CD14-positive monocyte (primary cell): ENCODE measurements around the gene SLC35G2. TPM values are rescaled to one million over a fixed set of nuclear protein-coding genes. Genes with fewer than 3 reads are reported as not detected.

Source experiments
- DNase-seq, 3 donors: peaks; one replicate each; pipeline ENCODE4 v3.0.0-alpha.2; 2011 to 2022
- H2AFZ ChIP-seq: 2 replicates; pipeline ENCODE4 v1.6.0; 2012; ENCODE audit warnings: mild to moderate bottlenecking, low read depth, low read length, inconsistent platforms; ENCODE audit not compliant: insufficient read depth, poor library complexity, severe bottlenecking
- H3K27ac ChIP-seq, 2 donors: 1 replicate in 1 of 2; 2 replicates in 1 of 2; pipeline ENCODE4 v1.5.1; 2012 to 2013; ENCODE audit warnings: low read length in 2 of 2, control low read depth in 1 of 2, inconsistent platforms in 1 of 2, low read depth in 1 of 2, mild to moderate bottlenecking in 1 of 2
- H3K27me3 ChIP-seq, 2 donors: one replicate each; pipeline versions ENCODE4 v1.6.0 to v1.6.1; 2011 to 2013; ENCODE audit warnings: low read length in 2 of 2; ENCODE audit not compliant: control insufficient read depth in 2 of 2, insufficient read depth in 2 of 2
- H3K36me3 ChIP-seq, 2 donors: replicated peaks in 1 of 2; 1 replicate in 1 of 2; 2 replicates in 1 of 2; pipeline versions ENCODE4 v1.5.1 to v1.6.1; 2012 to 2013; ENCODE audit warnings: low read length in 2 of 2, control low read depth in 1 of 2, inconsistent platforms in 1 of 2, mild to moderate bottlenecking in 1 of 2; ENCODE audit not compliant: insufficient read depth in 2 of 2, control insufficient read depth in 1 of 2
- H3K4me1 ChIP-seq, 2 donors: 1 replicate in 1 of 2; 2 replicates in 1 of 2; pipeline versions ENCODE4 v1.5.1 to v1.6.1; 2012 to 2013; ENCODE audit warnings: low read length in 2 of 2, control low read depth in 1 of 2, inconsistent platforms in 1 of 2, mild to moderate bottlenecking in 1 of 2, moderate library complexity in 1 of 2; ENCODE audit not compliant: insufficient read depth in 2 of 2, control insufficient read depth in 1 of 2
- H3K4me2 ChIP-seq: replicated peaks from 2 replicates; pipeline ENCODE3; 2012; ENCODE audit warnings: low read length, moderate library complexity, mild to moderate bottlenecking; ENCODE audit not compliant: poor library complexity, severe bottlenecking; ENCODE audit errors: extremely low read depth
- H3K4me3 ChIP-seq, 3 experiments: fragments of 200-600 bp in 1 of 3; sonication (generic) in 1 of 3; replicated peaks in 1 of 3; 1 replicate in 2 of 3; 2 replicates in 1 of 3; pipeline ENCODE4 v1.5.1; 2011 to 2013; ENCODE audit warnings: low read length in 3 of 3, mild to moderate bottlenecking in 3 of 3, control low read depth in 2 of 3, low read depth in 2 of 3, inconsistent platforms in 1 of 3, moderate library complexity in 1 of 3
- H3K79me2 ChIP-seq: 2 replicates; pipeline ENCODE4 v1.6.0; 2012; ENCODE audit warnings: mild to moderate bottlenecking, control low read depth, inconsistent platforms, low read length, moderate library complexity; ENCODE audit not compliant: insufficient read depth
- H3K9ac ChIP-seq: 2 replicates; pipeline ENCODE4 v1.6.0; 2017; ENCODE audit warnings: low read length, mild to moderate bottlenecking; ENCODE audit not compliant: insufficient read depth, poor library complexity, severe bottlenecking
- H3K9me3 ChIP-seq, 2 donors: replicated peaks in 1 of 2; 1 replicate in 1 of 2; 2 replicates in 1 of 2; pipeline versions ENCODE4 v1.5.1 to v1.6.1; 2012 to 2013; ENCODE audit warnings: low read length in 2 of 2, control low read depth in 1 of 2; ENCODE audit not compliant: control insufficient read depth in 1 of 2, insufficient read depth in 1 of 2
- H4K20me1 ChIP-seq: 2 replicates; pipeline ENCODE4 v1.6.0; 2012; ENCODE audit warnings: mild to moderate bottlenecking, low read length, control low read depth, moderate library complexity; ENCODE audit not compliant: insufficient read depth
- H3K27ac Mint-ChIP-seq, 7 donors: one replicate each; pipeline ENCODE4 v1.8.0; 2020; ENCODE audit warnings: mild to moderate bottlenecking in 7 of 7, mixed read lengths in 7 of 7, moderate library complexity in 6 of 7, inconsistent platforms in 2 of 7
- H3K27me3 Mint-ChIP-seq, 3 donors: one replicate each; pipeline ENCODE4 v1.8.0; 2021 to 2022; ENCODE audit warnings: low read depth in 3 of 3, mild to moderate bottlenecking in 3 of 3, mixed read lengths in 3 of 3, moderate library complexity in 3 of 3, inconsistent platforms in 1 of 3
- H3K36me3 Mint-ChIP-seq, 2 donors: one replicate each; pipeline ENCODE4 v1.8.0; 2020; ENCODE audit warnings: mixed read lengths in 2 of 2, inconsistent platforms in 1 of 2, mild to moderate bottlenecking in 1 of 2
- H3K4me1 Mint-ChIP-seq: one replicate; pipeline ENCODE4 v1.8.0; 2020; ENCODE audit warnings: mild to moderate bottlenecking, mixed read lengths
- H3K4me3 Mint-ChIP-seq, 2 donors: one replicate each; pipeline ENCODE4 v1.8.0; 2020; ENCODE audit warnings: mild to moderate bottlenecking in 2 of 2, mixed read lengths in 2 of 2, moderate library complexity in 1 of 2
- H3K9me3 Mint-ChIP-seq, 7 donors: one replicate each; pipeline ENCODE4 v1.8.0; 2020 to 2022; ENCODE audit warnings: mixed read lengths in 7 of 7, mild to moderate bottlenecking in 6 of 7, moderate library complexity in 6 of 7, inconsistent platforms in 2 of 7
- WGBS: methylation state at CpG from one replicate; pipeline ENCODE4 v1.1.5; 2013; ENCODE audit warnings: missing lambda C conversion rate; ENCODE audit not compliant: insufficient coverage; 5-methylcytosine and 5-hydroxymethylcytosine counted together
- intact Hi-C, 2 donors: fragments of 100-400 bp; cut with micrococcal nuclease; formaldehyde crosslinking; loops; one replicate each; pipeline versions ENCODE4 v1.15.0 to v1.15.1; 2023
- polyA plus RNA-seq, 3 donors: library from polyadenylated mRNA; depleted of rRNA in 1 of 3; unstranded in 2 of 3; stranded (reverse) in 1 of 3; fragments of 300-500 nt in 2 of 3; fragments of >200 nt in 1 of 3; fragmentation: Illumina TruSeq in 2 of 3; gene quantifications; 1 replicate in 2 of 3; 2 replicates in 1 of 3; pipeline ENCODE4 v1.2.3, GENCODE V29; 2012 to 2021
- TF ChIP-seq, protein P1 (sequence below): fragments of 200-600 bp; IDR thresholded peaks from one replicate; pipeline ENCODE4 v1.8.0; 2022; ENCODE audit warnings: antibody characterized with exemption, mild to moderate bottlenecking

SLC35G2 gene
- polyA plus RNA-seq, 3 donors, result not detected

GRCh38 chr3:136858381-136858780 is 39.5 kb downstream of the SLC35G2 start:
- intact Hi-C loops, result no loop called here
- Histone ChIP-seq H3K79me2 (peaks cover 31% of the 10 kb centered on the region), H3K36me3 (no peaks in the 10 kb centered on the region), H3K4me3 (peak overlapping the region in 1 of 3 experiments; percentile 11), H3K27me3 (no peaks in the 10 kb centered on the region), H2AFZ (no peak overlapping the region), H4K20me1 (peaks cover 6% of the 10 kb centered on the region), H3K9me3 (no peaks in the 10 kb centered on the region), H3K4me2 (peak overlapping the region; percentile 35), H3K4me1 (peaks cover 48 to 64% of the 10 kb centered on the region in 2 donors), H3K27ac (peak overlapping the region; percentile 74 to 77), H3K9ac (no peak overlapping the region)
- peaks cover 0 to 6% (median 0%) of the 10 kb centered on the region in 7 donors for H3K9me3 Mint-ChIP-seq
- TF ChIP-seq, protein P1, sequence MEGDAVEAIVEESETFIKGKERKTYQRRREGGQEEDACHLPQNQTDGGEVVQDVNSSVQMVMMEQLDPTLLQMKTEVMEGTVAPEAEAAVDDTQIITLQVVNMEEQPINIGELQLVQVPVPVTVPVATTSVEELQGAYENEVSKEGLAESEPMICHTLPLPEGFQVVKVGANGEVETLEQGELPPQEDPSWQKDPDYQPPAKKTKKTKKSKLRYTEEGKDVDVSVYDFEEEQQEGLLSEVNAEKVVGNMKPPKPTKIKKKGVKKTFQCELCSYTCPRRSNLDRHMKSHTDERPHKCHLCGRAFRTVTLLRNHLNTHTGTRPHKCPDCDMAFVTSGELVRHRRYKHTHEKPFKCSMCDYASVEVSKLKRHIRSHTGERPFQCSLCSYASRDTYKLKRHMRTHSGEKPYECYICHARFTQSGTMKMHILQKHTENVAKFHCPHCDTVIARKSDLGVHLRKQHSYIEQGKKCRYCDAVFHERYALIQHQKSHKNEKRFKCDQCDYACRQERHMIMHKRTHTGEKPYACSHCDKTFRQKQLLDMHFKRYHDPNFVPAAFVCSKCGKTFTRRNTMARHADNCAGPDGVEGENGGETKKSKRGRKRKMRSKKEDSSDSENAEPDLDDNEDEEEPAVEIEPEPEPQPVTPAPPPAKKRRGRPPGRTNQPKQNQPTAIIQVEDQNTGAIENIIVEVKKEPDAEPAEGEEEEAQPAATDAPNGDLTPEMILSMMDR, result no peak
- peak overlapping the region; percentile 78 to 91 (median 83) for H3K27ac Mint-ChIP-seq
- H3K36me3 Mint-ChIP-seq, result peaks cover 0 to 2% of the 10 kb centered on the region in 2 donors
- no peaks in the 10 kb centered on the region for H3K27me3 Mint-ChIP-seq
- H3K4me1 Mint-ChIP-seq, result peaks cover 63% of the 10 kb centered on the region
- DNase-seq, result peak; percentile 65 to 77 (median 69)
- H3K4me3 Mint-ChIP-seq, result peak overlapping the region in 1 of 2 donors; percentile 43

- Mint-ChIP-seq H3K27me3 (no peaks in the 10 kb centered on the region), H3K4me3 (peak overlapping the region; percentile 89 to 96), H3K27ac (peak overlapping the region in 6 of 7 donors; percentile 37 to 93 (median 68)), H3K4me1 (peaks cover 66% of the 10 kb centered on the region), H3K9me3 (peaks cover 0 to 6% (median 0%) of the 10 kb centered on the region in 7 donors), H3K36me3 (peaks cover 2 to 5% of the 10 kb centered on the region in 2 donors)
- no CpG with 5 or more reads among the region's 4 CpGs for WGBS
- Histone ChIP-seq H3K27ac (no peak overlapping the region), H4K20me1 (peaks cover 14% of the 10 kb centered on the region), H3K79me2 (peaks cover 52% of the 10 kb centered on the region), H3K9ac (no peak overlapping the region), H2AFZ (peak overlapping the region; percentile 96), H3K4me2 (peak overlapping the region; percentile 94), H3K4me3 (peak overlapping the region in 2 of 3 experiments; percentile 78 to 97), H3K36me3 (no peaks in the 10 kb centered on the region), H3K9me3 (no peaks in the 10 kb centered on the region), H3K4me1 (peaks cover 50 to 69% of the 10 kb centered on the region in 2 donors), H3K27me3 (no peaks in the 10 kb centered on the region)
- DNase-seq, result no peak
- intact Hi-C loops, result loop anchor here (10.0 kb wide), 2 partner anchors 106 to 666 kb away; partner anchors contain the start of genes MSL2 (in 1 of the 2) and STAG1 (in 1 of the 2)
- TF ChIP-seq, protein P1, result no peak
Measured at GRCh38 chr3:136860541-136860940, 41.6 kb downstream of the SLC35G2 start.
